Activated CD8-positive, alpha-beta T cell treated with anti-CD3 and anti-CD28 coated beads for 36 hours (primary cell): ENCODE measurements around the gene ZNF724. TPM values are rescaled to one million over a fixed set of nuclear protein-coding genes. Genes with fewer than 3 reads are reported as not detected.

Experiments
- ATAC-seq: fragments of 200-7000 bp; cut with Tn5 transposase; one replicate; pipeline ENCODE4 v1.10.0; 2021; ENCODE audit warnings: mild to moderate bottlenecking, moderate library complexity
- CTCF ChIA-PET: fragments of 350-600 bp; sonication (Branson Sonifier 250); formaldehyde crosslinking; loops from one replicate; lab custom pipeline; 2021; ENCODE audit warnings: antibody characterized with exemption; lab: Charles Lee
- POLR2A ChIA-PET: fragments of 350-600 bp; sonication (Branson Sonifier 250); formaldehyde crosslinking; loops from one replicate; lab custom pipeline; 2021; ENCODE audit warnings: antibody characterized with exemption; lab: Charles Lee
- DNase-seq: peaks from one replicate; pipeline ENCODE4 v3.0.0-alpha.2; 2020
- H3K27ac Mint-ChIP-seq: one replicate; pipeline ENCODE4 v1.8.0; 2021; ENCODE audit warnings: mild to moderate bottlenecking, mixed read lengths
- H3K27me3 Mint-ChIP-seq: one replicate; pipeline ENCODE4 v1.8.0; 2021; ENCODE audit warnings: mixed read lengths
- H3K36me3 Mint-ChIP-seq: one replicate; pipeline ENCODE4 v1.8.0; 2021; ENCODE audit warnings: low read depth, mixed read lengths
- H3K4me1 Mint-ChIP-seq: one replicate; pipeline ENCODE4 v1.8.0; 2021; ENCODE audit warnings: low read depth, mixed read lengths
- H3K4me3 Mint-ChIP-seq: one replicate; pipeline ENCODE4 v1.8.0; 2021; ENCODE audit warnings: mild to moderate bottlenecking, moderate library complexity, mixed read lengths
- H3K9me3 Mint-ChIP-seq: one replicate; pipeline ENCODE4 v1.8.0; 2021; ENCODE audit warnings: mixed read lengths
- intact Hi-C: fragments of 100-400 bp; cut with micrococcal nuclease; formaldehyde crosslinking; loops from one replicate; pipeline ENCODE4 v1.10.0; 2022
- total RNA-seq, 2 experiments: library from RNA; stranded (reverse); gene quantifications; one replicate each; pipeline ENCODE4 v1.2.3, GENCODE V29; 2021
- TF ChIP-seq, protein P1 (sequence below): fragments of 200-600 bp; IDR thresholded peaks from one replicate; pipeline ENCODE4 v1.8.0; 2022; ENCODE audit warnings: antibody characterized with exemption, mild to moderate bottlenecking

Gene ZNF724
- total RNA-seq, 2 experiments from 2014 or later: 15.6 to 15.7 TPM

DNA sequence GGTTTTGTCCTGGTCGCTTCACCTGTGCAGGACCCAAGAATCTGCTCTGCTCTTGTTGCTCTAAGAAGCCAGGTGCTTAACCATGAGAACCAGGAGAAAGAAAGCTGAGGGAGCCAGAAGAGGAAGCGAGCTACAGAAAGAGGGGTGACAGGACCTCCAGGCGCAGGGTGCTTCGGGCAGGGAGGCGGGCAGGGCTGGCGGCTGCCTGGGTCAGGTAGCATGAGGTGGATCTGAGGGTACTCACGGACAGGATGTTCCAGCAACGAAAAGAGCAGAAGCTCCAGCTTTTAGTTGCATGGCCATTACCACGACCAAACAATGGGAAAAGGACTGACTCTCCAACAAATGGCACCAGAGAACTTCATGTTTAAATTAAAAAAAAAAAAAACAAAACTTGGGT is 59.9 kb downstream of the ZNF724 start:
- H3K27me3 Mint-ChIP-seq: no peaks in the 10 kb centered on the region
- H3K4me3 Mint-ChIP-seq: no peak overlapping the region
- peaks cover 8% of the 10 kb centered on the region for H3K9me3 Mint-ChIP-seq
- TF ChIP-seq, protein P1, sequence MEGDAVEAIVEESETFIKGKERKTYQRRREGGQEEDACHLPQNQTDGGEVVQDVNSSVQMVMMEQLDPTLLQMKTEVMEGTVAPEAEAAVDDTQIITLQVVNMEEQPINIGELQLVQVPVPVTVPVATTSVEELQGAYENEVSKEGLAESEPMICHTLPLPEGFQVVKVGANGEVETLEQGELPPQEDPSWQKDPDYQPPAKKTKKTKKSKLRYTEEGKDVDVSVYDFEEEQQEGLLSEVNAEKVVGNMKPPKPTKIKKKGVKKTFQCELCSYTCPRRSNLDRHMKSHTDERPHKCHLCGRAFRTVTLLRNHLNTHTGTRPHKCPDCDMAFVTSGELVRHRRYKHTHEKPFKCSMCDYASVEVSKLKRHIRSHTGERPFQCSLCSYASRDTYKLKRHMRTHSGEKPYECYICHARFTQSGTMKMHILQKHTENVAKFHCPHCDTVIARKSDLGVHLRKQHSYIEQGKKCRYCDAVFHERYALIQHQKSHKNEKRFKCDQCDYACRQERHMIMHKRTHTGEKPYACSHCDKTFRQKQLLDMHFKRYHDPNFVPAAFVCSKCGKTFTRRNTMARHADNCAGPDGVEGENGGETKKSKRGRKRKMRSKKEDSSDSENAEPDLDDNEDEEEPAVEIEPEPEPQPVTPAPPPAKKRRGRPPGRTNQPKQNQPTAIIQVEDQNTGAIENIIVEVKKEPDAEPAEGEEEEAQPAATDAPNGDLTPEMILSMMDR: no peak
- CTCF ChIA-PET: no interaction called here
- POLR2A ChIA-PET: no interaction called here
- no peak for DNase-seq
- no peak for ATAC-seq
- H3K4me1 Mint-ChIP-seq: no peaks in the 10 kb centered on the region
- H3K27ac Mint-ChIP-seq: no peak overlapping the region
- intact Hi-C loops: no loop called here
- H3K36me3 Mint-ChIP-seq: no peaks in the 10 kb centered on the region

DNA sequence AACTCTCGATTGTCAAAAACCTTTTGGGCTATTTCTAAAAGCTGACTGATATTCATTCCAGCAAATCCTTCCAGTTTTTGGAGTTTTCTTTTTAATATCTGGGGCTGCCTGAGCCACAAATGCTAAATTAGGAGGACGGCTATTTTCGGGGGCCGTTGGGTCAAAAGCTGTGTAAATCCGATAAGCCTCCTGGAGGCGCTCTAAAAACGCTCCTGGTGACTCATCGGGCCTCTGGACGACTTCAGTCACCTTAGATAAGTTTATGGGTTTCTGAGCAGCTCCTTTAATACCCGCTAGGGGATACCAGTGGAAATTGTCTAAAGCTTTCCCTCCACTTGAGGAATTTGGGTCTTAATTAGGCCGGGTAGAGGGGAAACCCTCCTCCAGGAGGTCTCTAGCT is 66.9 kb downstream of the ZNF724 start:
- Mint-ChIP-seq H3K4me3 (no peak overlapping the region), H3K36me3 (no peaks in the 10 kb centered on the region), H3K27ac (no peak overlapping the region), H3K9me3 (peaks cover 4% of the 10 kb centered on the region), H3K27me3 (no peaks in the 10 kb centered on the region), H3K4me1 (no peaks in the 10 kb centered on the region)
- TF ChIP-seq, protein P1: no peak
- POLR2A ChIA-PET: interaction anchor here (0.5 kb wide), 1 partner anchor 90 kb away, joined by 3 read pairs; no protein-coding TSS in a partner anchor
- DNase-seq (no peak), ATAC-seq (no peak)
- intact Hi-C loops: no loop called here
- CTCF ChIA-PET: no interaction called here

Other genes with a start within 250 kb of the ZNF724 start
- gene ZNF728, start 247.2 kb downstream of the ZNF724 start, total RNA-seq: not detected
- 1 to 10 TPM; 2.6 to 3.3 TPM for gene ZNF730, start 133.4 kb downstream of the ZNF724 start, total RNA-seq
- 10 to 100 TPM; 35.8 to 38.2 TPM for gene ZNF91, start 145.1 kb upstream of the ZNF724 start, total RNA-seq